OCI-LY1 (cell line): ENCODE measurements around the gene CRYM.

Experiments
- H2AFZ ChIP-seq: fragments of 200-600 bp; sonication (generic), shearing (Covaris generic); 2 replicates; pipeline ENCODE4 v1.6.0; 2014; ENCODE audit warnings: antibody characterized with exemption, mild to moderate bottlenecking, low read length
- H3F3A ChIP-seq: fragments of 200-600 bp; sonication (generic), shearing (Covaris generic); 2 replicates; pipeline ENCODE4 v1.6.0; 2014; ENCODE audit warnings: mild to moderate bottlenecking, antibody characterized with exemption, low read length, moderate library complexity; ENCODE audit not compliant: insufficient read depth
- H3K27ac ChIP-seq: fragments of 200-600 bp; sonication (generic); 2 replicates; pipeline ENCODE4 v1.5.1; 2014; ENCODE audit warnings: low read length, mixed run types, mild to moderate bottlenecking, low read depth; ENCODE audit not compliant: poor library complexity, severe bottlenecking
- H3K27me3 ChIP-seq: fragments of 200-600 bp; sonication (generic); 2 replicates; pipeline ENCODE4 v1.6.0; 2014; ENCODE audit warnings: antibody characterized with exemption, mild to moderate bottlenecking, low read length, moderate library complexity; ENCODE audit not compliant: insufficient read depth
- H3K36me3 ChIP-seq: fragments of 200-600 bp; sonication (generic); 2 replicates; pipeline ENCODE4 v1.6.1; 2014; ENCODE audit warnings: mild to moderate bottlenecking, antibody characterized with exemption, low read length, moderate library complexity, mixed read lengths; ENCODE audit not compliant: insufficient read depth
- H3K4me1 ChIP-seq: fragments of 200-600 bp; sonication (generic); 2 replicates; pipeline ENCODE4 v1.5.1; 2014; ENCODE audit warnings: mild to moderate bottlenecking, low read length, moderate library complexity; ENCODE audit not compliant: insufficient read depth, severe bottlenecking
- H3K4me2 ChIP-seq: fragments of 200-600 bp; sonication (generic), shearing (Covaris generic); 2 replicates; pipeline ENCODE4 v1.6.1; 2014; ENCODE audit warnings: low read length
- H3K4me3 ChIP-seq: fragments of 200-600 bp; sonication (generic); 2 replicates; pipeline ENCODE4 v1.5.1; 2014; ENCODE audit warnings: low read length, low read depth, mild to moderate bottlenecking, mixed read lengths; ENCODE audit not compliant: poor library complexity, severe bottlenecking
- H3K79me2 ChIP-seq: fragments of 200-600 bp; shearing (Covaris generic); 2 replicates; pipeline ENCODE4 v1.6.1; 2016; ENCODE audit warnings: mixed run types, low read length, mixed read lengths; ENCODE audit not compliant: insufficient read depth
- H3K9ac ChIP-seq: fragments of 200-600 bp; sonication (generic), shearing (Covaris generic); 2 replicates; pipeline ENCODE4 v1.6.1; 2014; ENCODE audit warnings: mild to moderate bottlenecking, low read length, mixed read lengths
- H3K9me2 ChIP-seq: fragments of 200-600 bp; sonication (generic), shearing (Covaris generic); 2 replicates; pipeline ENCODE4 v1.6.1; 2014; ENCODE audit warnings: low read depth, mild to moderate bottlenecking, low read length, mixed read lengths
- H3K9me3 ChIP-seq: fragments of 200-600 bp; shearing (Covaris generic); 2 replicates; pipeline ENCODE4 v1.6.1; 2014; ENCODE audit warnings: low read length, mixed read lengths
- H4K20me1 ChIP-seq: fragments of 200-600 bp; sonication (generic), shearing (Covaris generic); 2 replicates; pipeline ENCODE4 v1.6.0; 2016; ENCODE audit warnings: mild to moderate bottlenecking, low read length; ENCODE audit not compliant: insufficient read depth
- EZH2 ChIP-seq: fragments of 200-600 bp; sonication (generic), shearing (Covaris generic); IDR thresholded peaks from 2 replicates; pipeline ENCODE4 v1.8.0; 2017; ENCODE audit warnings: borderline replicate concordance, mixed run types, mild to moderate bottlenecking, antibody characterized with exemption, low read length, moderate library complexity, mixed read lengths
- TF ChIP-seq, protein P1 (sequence below): fragments of 200-600 bp; sonication (generic), shearing (Covaris generic); IDR thresholded peaks from 2 replicates; pipeline ENCODE4 v1.5.1; 2017; ENCODE audit warnings: mild to moderate bottlenecking, antibody characterized with exemption, low read length, moderate library complexity, mixed read lengths

Gene CRYM

DNA sequence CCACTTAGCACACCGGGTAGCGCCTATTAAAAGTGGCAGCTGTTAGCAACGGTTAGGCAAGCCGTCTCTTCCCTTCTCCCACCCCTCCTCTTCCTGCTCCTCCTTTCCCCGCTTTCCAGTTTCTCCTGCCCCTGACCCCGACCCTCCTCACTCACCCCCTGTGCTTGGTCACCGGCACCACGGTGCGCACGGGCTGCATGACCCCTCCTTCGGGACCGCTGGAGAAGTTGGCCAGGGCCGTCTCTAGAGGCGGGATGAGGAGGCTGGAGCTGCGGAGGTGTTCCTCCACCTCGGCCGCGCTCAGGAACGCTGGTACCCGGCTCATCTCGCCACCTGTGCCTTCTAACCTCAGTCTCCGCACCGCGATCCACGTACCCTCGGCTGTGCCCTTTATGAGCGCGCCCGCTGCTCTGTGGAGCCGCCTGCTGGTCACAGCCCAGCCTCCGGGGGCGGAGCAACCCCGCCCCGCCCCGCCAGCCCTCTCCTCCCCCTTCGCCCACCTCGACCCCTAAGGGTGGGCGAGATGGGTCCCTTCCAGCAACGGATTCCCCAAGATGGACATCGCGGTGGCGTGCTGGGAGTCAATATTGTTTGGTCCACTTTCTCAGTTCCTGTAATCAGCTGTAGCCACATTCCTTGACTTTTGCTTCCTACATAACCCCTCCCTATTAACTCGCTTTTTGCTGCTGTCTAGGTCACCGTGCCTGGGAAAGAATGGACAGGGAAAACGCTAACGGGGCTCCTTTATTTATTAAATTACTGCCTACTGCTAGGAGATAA lies at the start of gene CRYM:
TSS of gene CRYM (minus strand) at position 364 of the 780 bp plus-strand sequence. CDS start at position 325, 39 bp downstream.
- Histone ChIP-seq H3K9me3 (no peaks in the 10 kb centered on the region), H4K20me1 (no peaks in the 10 kb centered on the region), H3K9me2 (no peaks in the 10 kb centered on the region), H3F3A (no peaks in the 10 kb centered on the region), H3K9ac (no peak within 1 kb of the TSS; the same call in 1 of the 2 replicates), H3K4me3 (peak within 1 kb of the TSS; percentile 58), H3K27me3 (peaks cover 8% of the 10 kb centered on the region; the same call in 1 of the 2 replicates), H3K79me2 (no peaks in the 10 kb centered on the region), H3K4me2 (peak within 1 kb of the TSS; percentile 80), H3K4me1 (peaks cover 29% of the 10 kb centered on the region), H3K27ac (no peak within 1 kb of the TSS), H2AFZ (no peak within 1 kb of the TSS), H3K36me3 (no peaks in the 10 kb centered on the region)
- TF ChIP-seq, protein P1, sequence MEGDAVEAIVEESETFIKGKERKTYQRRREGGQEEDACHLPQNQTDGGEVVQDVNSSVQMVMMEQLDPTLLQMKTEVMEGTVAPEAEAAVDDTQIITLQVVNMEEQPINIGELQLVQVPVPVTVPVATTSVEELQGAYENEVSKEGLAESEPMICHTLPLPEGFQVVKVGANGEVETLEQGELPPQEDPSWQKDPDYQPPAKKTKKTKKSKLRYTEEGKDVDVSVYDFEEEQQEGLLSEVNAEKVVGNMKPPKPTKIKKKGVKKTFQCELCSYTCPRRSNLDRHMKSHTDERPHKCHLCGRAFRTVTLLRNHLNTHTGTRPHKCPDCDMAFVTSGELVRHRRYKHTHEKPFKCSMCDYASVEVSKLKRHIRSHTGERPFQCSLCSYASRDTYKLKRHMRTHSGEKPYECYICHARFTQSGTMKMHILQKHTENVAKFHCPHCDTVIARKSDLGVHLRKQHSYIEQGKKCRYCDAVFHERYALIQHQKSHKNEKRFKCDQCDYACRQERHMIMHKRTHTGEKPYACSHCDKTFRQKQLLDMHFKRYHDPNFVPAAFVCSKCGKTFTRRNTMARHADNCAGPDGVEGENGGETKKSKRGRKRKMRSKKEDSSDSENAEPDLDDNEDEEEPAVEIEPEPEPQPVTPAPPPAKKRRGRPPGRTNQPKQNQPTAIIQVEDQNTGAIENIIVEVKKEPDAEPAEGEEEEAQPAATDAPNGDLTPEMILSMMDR, result peak; percentile 87
- no peak for TF ChIP-seq EZH2

DNA sequence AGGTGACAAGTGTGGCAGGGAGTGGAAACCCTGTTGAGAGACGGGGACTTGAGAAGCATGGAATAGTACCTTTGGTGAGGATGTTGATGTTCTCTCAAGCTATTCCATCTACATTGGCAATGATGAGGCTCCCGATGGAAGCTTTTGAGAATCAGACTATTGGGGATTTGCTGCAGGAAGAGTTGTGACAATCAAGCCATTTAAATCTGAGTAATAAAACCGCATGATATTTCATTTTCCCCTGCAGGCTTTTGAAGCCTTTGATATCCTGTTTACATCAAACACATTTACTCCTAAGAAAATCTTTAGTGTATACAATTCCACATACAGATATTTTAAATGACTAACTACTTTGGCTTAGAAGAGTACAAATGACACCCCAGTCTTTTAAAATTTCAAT lies 49.0 kb upstream of the CRYM start:
- Histone ChIP-seq H3F3A (no peaks in the 10 kb centered on the region), H3K9ac (no peak overlapping the region), H3K27me3 (no peaks in the 10 kb centered on the region), H4K20me1 (no peaks in the 10 kb centered on the region), H3K36me3 (no peaks in the 10 kb centered on the region), H2AFZ (no peak overlapping the region), H3K79me2 (no peaks in the 10 kb centered on the region), H3K4me1 (no peaks in the 10 kb centered on the region), H3K4me3 (no peak overlapping the region), H3K9me3 (no peaks in the 10 kb centered on the region), H3K9me2 (no peaks in the 10 kb centered on the region), H3K27ac (no peak overlapping the region), H3K4me2 (no peak overlapping the region)
- TF ChIP-seq, protein P1, result no peak
- TF ChIP-seq EZH2, result no peak

DNA sequence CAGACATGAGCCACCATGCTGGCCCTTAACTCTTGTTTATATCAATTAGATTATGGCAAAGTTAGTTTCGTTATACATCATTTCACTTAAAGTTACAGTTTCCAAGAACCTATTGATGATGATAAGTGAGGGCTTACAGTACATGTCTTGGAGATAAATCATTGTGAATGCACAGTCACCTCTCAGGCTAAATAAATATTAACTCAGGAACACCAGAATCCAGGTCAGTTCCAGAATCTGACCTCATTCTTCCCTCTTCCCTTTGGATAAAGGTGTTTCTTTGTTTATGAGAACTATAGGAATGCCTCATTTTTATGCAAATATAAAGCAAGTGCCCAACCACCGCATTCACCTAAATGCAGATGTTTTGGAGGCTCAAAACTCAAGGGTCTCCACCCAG lies 48.4 kb upstream of the CRYM start:
- H4K20me1 ChIP-seq, result no peaks in the 10 kb centered on the region
- no peak overlapping the region for H2AFZ ChIP-seq
- no peaks in the 10 kb centered on the region for H3K36me3 ChIP-seq
- no peaks in the 10 kb centered on the region for H3K79me2 ChIP-seq
- H3K9me2 ChIP-seq, result no peaks in the 10 kb centered on the region
- H3K27me3 ChIP-seq, result no peaks in the 10 kb centered on the region
- H3K4me1 ChIP-seq, result no peaks in the 10 kb centered on the region
- no peaks in the 10 kb centered on the region for H3K9me3 ChIP-seq
- TF ChIP-seq EZH2, result no peak
- TF ChIP-seq, protein P1, result no peak
- H3K4me3 ChIP-seq, result no peak overlapping the region
- no peaks in the 10 kb centered on the region for H3F3A ChIP-seq
- no peak overlapping the region for H3K27ac ChIP-seq
- no peak overlapping the region for H3K4me2 ChIP-seq
- no peak overlapping the region for H3K9ac ChIP-seq
